ENCODE data around the gene ASIC3.

DNA sequence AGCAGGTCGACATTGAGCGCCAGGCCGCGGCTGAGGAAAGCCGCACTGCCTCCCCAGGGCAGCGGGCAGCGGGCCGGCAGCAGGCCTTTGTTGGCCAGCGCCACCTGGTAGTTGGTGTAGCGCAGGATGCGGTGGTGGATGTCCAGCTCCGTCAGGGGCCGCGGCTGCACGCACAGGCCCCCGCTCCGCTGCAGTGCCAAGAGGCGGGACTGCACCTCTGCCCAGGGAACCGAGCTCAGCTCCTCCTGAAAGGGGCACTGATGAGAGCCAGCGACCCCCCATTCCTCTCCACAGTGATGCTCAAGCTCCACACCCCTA, 29.2 kb upstream of the ASIC3 start:
- TF ChIP-seq POLR2A (IDR thresholded peaks at IDR 0.05; ENCODE audit: low read depth, low read length) (no peak), CEBPB (IDR thresholded peaks at IDR 0.05; ENCODE audit: low read depth, low read length) (no peak), MAZ (IDR thresholded peaks at IDR 0.05; ENCODE audit: borderline replicate concordance, low read depth, low read length) (no peak), RAD21 (IDR thresholded peaks at IDR 0.05; ENCODE audit: low read length) (no peak), RFX5 (IDR thresholded peaks at IDR 0.05; ENCODE audit: low read depth, low read length) (no peak), MXI1 (IDR thresholded peaks at IDR 0.05; ENCODE audit: borderline replicate concordance, low read depth, low read length) (no peak)
- TF ChIP-seq, protein P1, sequence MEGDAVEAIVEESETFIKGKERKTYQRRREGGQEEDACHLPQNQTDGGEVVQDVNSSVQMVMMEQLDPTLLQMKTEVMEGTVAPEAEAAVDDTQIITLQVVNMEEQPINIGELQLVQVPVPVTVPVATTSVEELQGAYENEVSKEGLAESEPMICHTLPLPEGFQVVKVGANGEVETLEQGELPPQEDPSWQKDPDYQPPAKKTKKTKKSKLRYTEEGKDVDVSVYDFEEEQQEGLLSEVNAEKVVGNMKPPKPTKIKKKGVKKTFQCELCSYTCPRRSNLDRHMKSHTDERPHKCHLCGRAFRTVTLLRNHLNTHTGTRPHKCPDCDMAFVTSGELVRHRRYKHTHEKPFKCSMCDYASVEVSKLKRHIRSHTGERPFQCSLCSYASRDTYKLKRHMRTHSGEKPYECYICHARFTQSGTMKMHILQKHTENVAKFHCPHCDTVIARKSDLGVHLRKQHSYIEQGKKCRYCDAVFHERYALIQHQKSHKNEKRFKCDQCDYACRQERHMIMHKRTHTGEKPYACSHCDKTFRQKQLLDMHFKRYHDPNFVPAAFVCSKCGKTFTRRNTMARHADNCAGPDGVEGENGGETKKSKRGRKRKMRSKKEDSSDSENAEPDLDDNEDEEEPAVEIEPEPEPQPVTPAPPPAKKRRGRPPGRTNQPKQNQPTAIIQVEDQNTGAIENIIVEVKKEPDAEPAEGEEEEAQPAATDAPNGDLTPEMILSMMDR (conservative IDR thresholded peaks at IDR 0.05; ENCODE audit: low read depth, low read length): no peak
- TF ChIP-seq, protein P2, sequence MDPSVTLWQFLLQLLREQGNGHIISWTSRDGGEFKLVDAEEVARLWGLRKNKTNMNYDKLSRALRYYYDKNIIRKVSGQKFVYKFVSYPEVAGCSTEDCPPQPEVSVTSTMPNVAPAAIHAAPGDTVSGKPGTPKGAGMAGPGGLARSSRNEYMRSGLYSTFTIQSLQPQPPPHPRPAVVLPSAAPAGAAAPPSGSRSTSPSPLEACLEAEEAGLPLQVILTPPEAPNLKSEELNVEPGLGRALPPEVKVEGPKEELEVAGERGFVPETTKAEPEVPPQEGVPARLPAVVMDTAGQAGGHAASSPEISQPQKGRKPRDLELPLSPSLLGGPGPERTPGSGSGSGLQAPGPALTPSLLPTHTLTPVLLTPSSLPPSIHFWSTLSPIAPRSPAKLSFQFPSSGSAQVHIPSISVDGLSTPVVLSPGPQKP (IDR thresholded peaks at IDR 0.05; ENCODE audit: borderline replicate concordance, low read depth, low read length): no peak

Measured in IMR-90 (cell line).